ENCODE data around the gene SMIM8.

Gene SMIM8

GRCh38 chr6:87281426-87281825 lies 41.0 kb upstream of the SMIM8 start:
- Mint-ChIP-seq H3K27ac (no peak overlapping the region), H3K36me3 (ENCODE audit: low read depth) (no peaks in the 10 kb centered on the region), H3K27me3 (ENCODE audit: low read depth) (no peaks in the 10 kb centered on the region), H3K9me3 (no peaks in the 10 kb centered on the region), H3K4me1 (no peaks in the 10 kb centered on the region), H3K4me3 (no peak overlapping the region)
- TF ChIP-seq, protein P1, sequence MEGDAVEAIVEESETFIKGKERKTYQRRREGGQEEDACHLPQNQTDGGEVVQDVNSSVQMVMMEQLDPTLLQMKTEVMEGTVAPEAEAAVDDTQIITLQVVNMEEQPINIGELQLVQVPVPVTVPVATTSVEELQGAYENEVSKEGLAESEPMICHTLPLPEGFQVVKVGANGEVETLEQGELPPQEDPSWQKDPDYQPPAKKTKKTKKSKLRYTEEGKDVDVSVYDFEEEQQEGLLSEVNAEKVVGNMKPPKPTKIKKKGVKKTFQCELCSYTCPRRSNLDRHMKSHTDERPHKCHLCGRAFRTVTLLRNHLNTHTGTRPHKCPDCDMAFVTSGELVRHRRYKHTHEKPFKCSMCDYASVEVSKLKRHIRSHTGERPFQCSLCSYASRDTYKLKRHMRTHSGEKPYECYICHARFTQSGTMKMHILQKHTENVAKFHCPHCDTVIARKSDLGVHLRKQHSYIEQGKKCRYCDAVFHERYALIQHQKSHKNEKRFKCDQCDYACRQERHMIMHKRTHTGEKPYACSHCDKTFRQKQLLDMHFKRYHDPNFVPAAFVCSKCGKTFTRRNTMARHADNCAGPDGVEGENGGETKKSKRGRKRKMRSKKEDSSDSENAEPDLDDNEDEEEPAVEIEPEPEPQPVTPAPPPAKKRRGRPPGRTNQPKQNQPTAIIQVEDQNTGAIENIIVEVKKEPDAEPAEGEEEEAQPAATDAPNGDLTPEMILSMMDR (IDR thresholded peaks at IDR 0.05; ENCODE audit: unreplicated experiment in 3 of 3): no peak

GRCh38 chr6:87282743-87283142 lies 39.6 kb upstream of the SMIM8 start:
- Mint-ChIP-seq H3K4me3 (no peak overlapping the region), H3K36me3 (ENCODE audit: low read depth) (no peaks in the 10 kb centered on the region), H3K27me3 (ENCODE audit: low read depth) (no peaks in the 10 kb centered on the region)

GRCh38 chr6:87283461-87283860 lies 38.9 kb upstream of the SMIM8 start:
- H3K36me3 Mint-ChIP-seq (ENCODE audit: low read depth): no peaks in the 10 kb centered on the region
- no peak overlapping the region for H3K4me3 Mint-ChIP-seq
- H3K27ac Mint-ChIP-seq: no peak overlapping the region
- TF ChIP-seq, protein P1 (IDR thresholded peaks at IDR 0.05; ENCODE audit: unreplicated experiment in 3 of 3): no peak
- no peaks in the 10 kb centered on the region for H3K4me1 Mint-ChIP-seq
- no peaks in the 10 kb centered on the region for H3K9me3 Mint-ChIP-seq
- no peaks in the 10 kb centered on the region for H3K27me3 Mint-ChIP-seq (ENCODE audit: low read depth)

More at GRCh38 chr6:87282743-87283142, 39.6 kb upstream of the SMIM8 start:
- TF ChIP-seq, protein P1 (IDR thresholded peaks at IDR 0.05; ENCODE audit: unreplicated experiment in 3 of 3): no peak
- Mint-ChIP-seq H3K27ac (no peak overlapping the region), H3K9me3 (no peaks in the 10 kb centered on the region), H3K4me1 (no peaks in the 10 kb centered on the region)

GRCh38 chr6:87287251-87287650 lies 35.1 kb upstream of the SMIM8 start:
- no peak overlapping the region for H3K27ac Mint-ChIP-seq
- no peaks in the 10 kb centered on the region for H3K9me3 Mint-ChIP-seq
- no peaks in the 10 kb centered on the region for H3K4me1 Mint-ChIP-seq
- TF ChIP-seq, protein P1 (IDR thresholded peaks at IDR 0.05; ENCODE audit: unreplicated experiment in 3 of 3): no peak
- H3K27me3 Mint-ChIP-seq (ENCODE audit: low read depth): no peaks in the 10 kb centered on the region
- H3K4me3 Mint-ChIP-seq: no peak overlapping the region
- no peaks in the 10 kb centered on the region for H3K36me3 Mint-ChIP-seq (ENCODE audit: low read depth)

- no peak overlapping the region for H3K4me3 Mint-ChIP-seq
- no peaks in the 10 kb centered on the region for H3K9me3 Mint-ChIP-seq
- no peaks in the 10 kb centered on the region for H3K27me3 Mint-ChIP-seq (ENCODE audit: low read depth)
- no peaks in the 10 kb centered on the region for H3K36me3 Mint-ChIP-seq (ENCODE audit: low read depth)
- no peak overlapping the region for H3K27ac Mint-ChIP-seq
- H3K4me1 Mint-ChIP-seq: no peaks in the 10 kb centered on the region
- TF ChIP-seq, protein P1 (IDR thresholded peaks at IDR 0.05; ENCODE audit: unreplicated experiment in 3 of 3): no peak
Observed at GRCh38 chr6:87289571-87289970, 32.8 kb upstream of the SMIM8 start.

DNA sequence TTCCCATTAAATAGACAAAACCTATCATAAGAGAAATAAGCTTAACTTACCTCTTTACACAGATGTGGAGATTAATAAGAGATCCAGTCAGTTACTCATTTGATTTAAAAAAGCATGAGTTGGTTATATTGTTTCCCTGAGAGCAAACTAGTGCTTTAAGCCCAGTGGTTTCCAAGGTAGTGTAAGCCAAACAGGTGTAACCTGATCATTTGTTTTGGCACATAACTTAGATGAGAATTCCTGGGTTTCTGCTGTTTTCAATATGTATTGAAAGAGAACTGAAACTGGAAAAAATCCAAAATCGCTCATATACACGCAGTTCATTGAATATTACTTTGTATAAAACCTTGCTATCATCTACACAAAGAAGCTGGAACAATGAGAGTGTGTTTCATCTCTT lies 30.5 kb upstream of the SMIM8 start:
- H3K27ac Mint-ChIP-seq: no peak overlapping the region
- no peaks in the 10 kb centered on the region for H3K36me3 Mint-ChIP-seq (ENCODE audit: low read depth)
- H3K27me3 Mint-ChIP-seq (ENCODE audit: low read depth): no peaks in the 10 kb centered on the region
- TF ChIP-seq, protein P1 (IDR thresholded peaks at IDR 0.05; ENCODE audit: unreplicated experiment in 3 of 3): no peak
- no peaks in the 10 kb centered on the region for H3K4me1 Mint-ChIP-seq
- H3K9me3 Mint-ChIP-seq: no peaks in the 10 kb centered on the region
- no peak overlapping the region for H3K4me3 Mint-ChIP-seq
